T-helper 1 cell treated with Interleukin-12 subunit alpha and Interleukin-12 subunit beta and Interleukin-4 antibody, amounts not matched to agents 30 μg/mL and 1 μg/mL, for 36 hours (primary cell): Measurements from ENCODE around the gene ASPSCR1.

ENCODE experiments used
- H3K27ac Mint-ChIP-seq: one replicate; pipeline ENCODE4 v1.8.0; 2021; ENCODE audit warnings: mild to moderate bottlenecking, mixed read lengths
- H3K27me3 Mint-ChIP-seq: one replicate; pipeline ENCODE4 v1.8.0; 2021; ENCODE audit warnings: low read depth, mixed read lengths
- H3K36me3 Mint-ChIP-seq: one replicate; pipeline ENCODE4 v1.8.0; 2021; ENCODE audit warnings: low read depth, mixed read lengths
- H3K4me1 Mint-ChIP-seq: one replicate; pipeline ENCODE4 v1.8.0; 2021; ENCODE audit warnings: low read depth, mixed read lengths
- H3K4me3 Mint-ChIP-seq: one replicate; pipeline ENCODE4 v1.8.0; 2021; ENCODE audit warnings: mild to moderate bottlenecking, moderate library complexity, mixed read lengths
- H3K9me3 Mint-ChIP-seq: one replicate; pipeline ENCODE4 v1.8.0; 2021; ENCODE audit warnings: mixed read lengths

Gene ASPSCR1, protein sequence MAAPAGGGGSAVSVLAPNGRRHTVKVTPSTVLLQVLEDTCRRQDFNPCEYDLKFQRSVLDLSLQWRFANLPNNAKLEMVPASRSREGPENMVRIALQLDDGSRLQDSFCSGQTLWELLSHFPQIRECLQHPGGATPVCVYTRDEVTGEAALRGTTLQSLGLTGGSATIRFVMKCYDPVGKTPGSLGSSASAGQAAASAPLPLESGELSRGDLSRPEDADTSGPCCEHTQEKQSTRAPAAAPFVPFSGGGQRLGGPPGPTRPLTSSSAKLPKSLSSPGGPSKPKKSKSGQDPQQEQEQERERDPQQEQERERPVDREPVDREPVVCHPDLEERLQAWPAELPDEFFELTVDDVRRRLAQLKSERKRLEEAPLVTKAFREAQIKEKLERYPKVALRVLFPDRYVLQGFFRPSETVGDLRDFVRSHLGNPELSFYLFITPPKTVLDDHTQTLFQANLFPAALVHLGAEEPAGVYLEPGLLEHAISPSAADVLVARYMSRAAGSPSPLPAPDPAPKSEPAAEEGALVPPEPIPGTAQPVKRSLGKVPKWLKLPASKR

DNA sequence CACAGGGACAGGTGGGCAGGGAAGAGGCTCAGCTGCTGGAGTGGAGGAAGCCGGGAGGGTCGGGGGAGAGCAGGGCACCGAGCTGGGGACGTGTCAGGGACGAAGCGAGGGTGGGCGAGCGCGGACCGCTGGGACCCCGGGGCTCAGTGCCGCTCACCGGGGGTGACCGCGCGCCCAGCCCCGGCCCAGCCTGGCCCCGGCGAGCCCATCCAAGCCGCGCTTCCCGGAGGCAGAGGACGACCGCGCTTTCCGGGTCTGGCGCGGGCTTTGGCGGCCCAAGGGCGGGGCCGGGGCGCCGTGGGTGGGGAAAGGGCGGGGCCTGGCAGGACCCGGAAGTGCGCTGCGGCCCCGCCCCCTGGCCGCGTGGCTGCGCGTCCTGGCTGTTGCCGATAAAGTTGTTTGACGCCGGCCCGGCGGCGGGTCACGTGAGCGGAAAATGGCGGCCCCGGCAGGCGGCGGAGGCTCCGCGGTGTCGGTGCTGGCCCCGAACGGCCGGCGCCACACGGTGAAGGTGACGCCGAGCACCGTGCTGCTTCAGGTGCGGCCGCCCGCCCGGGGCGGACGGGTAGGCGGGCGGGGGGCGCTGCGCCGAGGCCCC lies at the start of gene ASPSCR1:
Gene ASPSCR1, plus strand, starts transcription at position 419 of the 598 bp plus-strand sequence. Its CDS starts 18 bp downstream, at position 437.
- peaks cover 3% of the 10 kb centered on the region for H3K27me3 Mint-ChIP-seq
- H3K27ac Mint-ChIP-seq = peak within 1 kb of the TSS; percentile 98

DNA sequence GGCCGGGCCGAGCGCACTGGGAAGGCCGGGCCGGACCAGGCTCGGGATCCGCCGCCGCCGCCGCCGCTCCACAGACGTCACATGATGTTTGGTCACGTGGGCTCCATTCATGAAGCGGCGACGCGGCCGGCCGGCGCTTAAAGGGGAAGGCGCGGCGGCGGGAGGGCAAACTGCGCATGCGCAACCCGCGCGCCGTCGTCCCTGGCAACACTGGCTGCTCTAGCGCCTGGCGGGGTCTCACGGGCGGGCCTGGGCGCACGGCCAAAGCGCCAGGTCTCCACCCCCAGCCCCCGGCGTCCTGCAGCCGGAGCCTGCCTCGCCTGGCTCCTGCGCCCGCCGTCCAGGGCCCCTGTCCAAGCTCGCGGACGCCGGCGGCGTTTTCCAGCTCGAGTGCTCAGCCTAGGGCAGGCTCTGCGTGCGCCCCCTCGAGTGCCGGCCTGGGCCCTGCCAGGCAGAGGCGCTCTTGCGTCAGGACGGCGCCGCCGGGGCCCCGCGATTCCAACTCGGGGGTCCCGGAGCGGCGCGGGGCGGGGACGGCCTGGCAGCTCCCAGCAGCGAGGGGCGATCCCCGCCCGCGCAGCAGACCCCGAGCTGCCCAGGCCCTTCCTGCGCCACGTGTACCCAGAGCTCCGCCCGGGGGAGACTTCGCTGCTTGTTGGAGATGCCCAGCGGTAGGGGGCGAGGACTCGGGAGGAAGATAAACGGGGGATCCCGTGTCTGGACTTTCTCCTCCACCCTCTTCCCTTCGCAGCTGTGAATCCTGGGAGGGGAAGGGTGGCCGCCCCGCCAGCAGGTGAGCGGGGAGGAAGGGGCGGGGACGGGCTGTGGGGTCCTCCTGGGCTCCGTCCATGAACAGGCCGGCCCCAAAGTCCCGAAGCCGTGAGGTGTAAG lies 49.5 kb upstream of the ASPSCR1 start, which contains the start of gene MAFG:
Gene MAFG, minus strand, starts transcription at position 83 of the 891 bp plus-strand sequence. CDS start 4,550 bp downstream, outside the sequence.
- Mint-ChIP-seq H3K4me1 (peaks cover 19% of the 10 kb centered on the region), H3K9me3 (no peaks in the 10 kb centered on the region), H3K4me3 (peak within 1 kb of the TSS; percentile 91), H3K27ac (peak within 1 kb of the TSS; percentile 90), H3K27me3 (no peaks in the 10 kb centered on the region), H3K36me3 (no peaks in the 10 kb centered on the region)

More for the DNA sequence above, at the start of gene ASPSCR1:
- Mint-ChIP-seq H3K4me3 (peak within 1 kb of the TSS; percentile 99), H3K9me3 (peaks cover 3% of the 10 kb centered on the region), H3K4me1 (peaks cover 26% of the 10 kb centered on the region), H3K36me3 (peaks cover 4% of the 10 kb centered on the region)

DNA sequence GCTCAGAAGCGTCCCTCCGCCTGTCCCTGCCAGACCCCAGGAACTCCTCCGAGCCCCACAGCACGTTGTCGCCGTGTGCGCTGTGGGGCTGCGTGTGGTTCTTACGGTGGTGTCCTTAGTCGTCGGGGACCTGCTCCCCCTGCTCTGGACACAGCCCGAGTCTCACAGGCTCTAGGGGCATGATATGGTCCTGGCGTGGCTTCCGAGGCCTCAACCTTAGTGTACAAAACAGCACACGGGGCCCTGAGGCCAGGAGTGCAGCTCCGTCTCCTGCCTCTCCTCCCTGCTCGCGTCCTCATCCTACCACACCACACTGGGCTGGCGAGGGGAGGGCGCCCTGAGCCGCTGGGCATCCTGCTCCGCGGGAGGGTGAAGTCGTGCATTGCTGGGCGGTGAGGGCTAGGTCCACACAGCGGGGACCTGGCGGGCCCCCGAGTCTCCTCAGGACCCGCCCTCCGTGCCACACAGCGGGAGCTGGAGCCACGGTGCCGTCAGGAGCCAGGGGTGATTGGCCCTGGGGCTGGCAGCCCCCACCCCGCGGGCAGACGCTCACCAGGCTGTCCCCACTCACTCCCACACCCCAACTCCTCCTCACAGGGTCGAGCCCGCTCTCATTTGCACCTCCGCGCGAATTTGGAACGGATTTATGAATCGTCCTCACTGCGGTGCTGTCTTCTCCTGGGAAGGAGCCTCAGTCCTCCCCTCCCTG lies 48.7 kb upstream of the ASPSCR1 start:
- H3K27ac Mint-ChIP-seq = no peak overlapping the region
- H3K9me3 Mint-ChIP-seq = no peaks in the 10 kb centered on the region

DNA sequence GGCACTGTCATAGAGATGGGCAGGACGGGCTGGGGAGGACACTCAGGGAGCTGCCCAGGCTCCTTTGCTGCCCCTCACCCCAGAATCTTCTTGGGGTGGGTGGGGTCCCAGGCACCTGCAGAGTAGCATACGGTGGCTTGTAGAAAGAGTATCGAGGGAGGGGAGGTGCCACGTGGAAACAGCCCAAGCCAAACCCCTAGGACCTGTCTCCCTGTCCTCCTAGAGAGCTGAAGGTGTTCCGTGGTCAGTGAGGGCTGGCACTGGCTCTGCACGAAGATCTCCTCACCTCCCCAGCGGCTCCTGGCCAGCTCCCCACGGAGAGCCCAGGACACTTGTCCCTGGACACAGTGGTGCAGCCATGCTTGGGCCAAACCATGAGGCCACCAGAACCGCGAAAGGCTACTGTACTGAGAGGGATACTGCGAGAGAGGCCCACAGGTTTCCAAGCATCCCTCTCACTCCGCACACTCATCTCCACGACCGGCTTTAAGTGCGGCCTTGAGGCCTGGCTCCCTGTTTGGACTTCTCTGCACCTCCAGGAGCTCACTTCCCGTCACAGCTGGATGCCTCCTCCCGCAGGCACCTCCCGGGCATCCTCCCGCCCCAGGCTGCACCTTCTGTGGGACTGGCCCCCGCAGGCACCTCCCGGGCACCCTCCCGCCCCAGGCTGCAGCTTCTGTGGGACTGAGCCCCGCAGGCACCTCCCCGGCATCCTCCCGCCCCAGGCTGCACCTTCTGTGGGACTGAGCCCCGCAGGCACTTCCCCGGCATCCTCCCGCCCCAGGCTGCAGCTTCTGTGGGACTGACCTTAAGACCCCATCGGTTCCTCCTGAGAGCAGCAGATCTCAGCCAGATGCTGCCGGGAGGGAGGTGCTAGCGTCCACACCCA lies 47.9 kb upstream of the ASPSCR1 start:
- no peaks in the 10 kb centered on the region for H3K27me3 Mint-ChIP-seq
- no peak overlapping the region for H3K27ac Mint-ChIP-seq
- H3K4me3 Mint-ChIP-seq = peak overlapping the region; percentile 62
- H3K9me3 Mint-ChIP-seq = no peaks in the 10 kb centered on the region
- H3K36me3 Mint-ChIP-seq = peaks cover 4% of the 10 kb centered on the region
- H3K4me1 Mint-ChIP-seq = peaks cover 13% of the 10 kb centered on the region

More for the DNA sequence above, 48.7 kb upstream of the ASPSCR1 start:
- no peaks in the 10 kb centered on the region for H3K27me3 Mint-ChIP-seq
- peaks cover 19% of the 10 kb centered on the region for H3K4me1 Mint-ChIP-seq
- H3K4me3 Mint-ChIP-seq = peak overlapping the region; percentile 62
- H3K36me3 Mint-ChIP-seq = no peaks in the 10 kb centered on the region

DNA sequence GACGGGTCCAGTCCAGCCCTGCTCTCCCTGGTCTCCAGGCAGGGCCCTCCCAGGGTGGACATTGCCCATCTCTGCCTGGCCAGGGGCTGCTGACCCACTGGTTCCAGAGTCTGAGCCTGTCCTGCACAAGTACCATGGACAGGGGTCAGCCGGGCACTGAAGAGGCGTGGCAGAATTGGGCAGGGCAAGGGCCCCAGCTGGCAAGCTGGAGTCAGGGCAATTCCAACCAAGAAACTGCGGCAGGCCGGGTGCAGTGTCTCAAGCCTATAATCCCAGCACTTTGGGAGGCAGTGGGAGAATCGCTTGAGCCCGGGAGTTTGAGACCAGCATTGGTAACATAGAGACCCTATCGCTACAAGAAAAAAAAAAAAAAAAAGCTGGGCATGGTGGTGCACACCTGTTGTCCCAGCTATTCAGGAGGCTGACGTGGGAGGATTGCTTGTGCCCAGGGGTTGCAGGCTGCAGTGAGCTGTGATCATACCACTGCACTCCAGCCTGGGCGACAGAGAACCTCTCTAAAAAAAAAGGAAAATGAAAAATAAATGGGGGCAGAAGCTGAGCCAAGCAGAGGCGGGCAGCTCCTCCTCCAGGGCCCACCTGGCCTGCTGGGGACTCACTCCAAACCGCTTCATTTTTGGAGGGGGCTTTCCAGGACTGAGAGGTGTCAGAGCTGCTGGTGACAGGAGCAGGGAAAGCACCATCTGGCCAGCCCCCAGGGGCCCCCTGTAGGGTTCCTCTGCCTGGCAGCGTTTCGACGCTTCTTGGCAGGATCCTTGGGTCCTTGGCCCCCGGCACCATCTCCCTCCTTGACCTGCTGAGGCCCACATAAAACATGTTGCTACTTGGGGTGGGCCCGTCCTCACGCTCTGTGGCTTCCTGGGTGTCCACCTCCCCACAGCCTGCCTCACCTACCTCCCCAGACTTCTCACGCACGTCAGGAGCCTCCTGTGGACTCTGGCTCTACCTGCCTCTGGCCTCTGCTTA lies 47.0 kb upstream of the ASPSCR1 start:
- Mint-ChIP-seq H3K36me3 (peaks cover 4% of the 10 kb centered on the region), H3K27me3 (no peaks in the 10 kb centered on the region), H3K27ac (no peak overlapping the region), H3K4me3 (no peak overlapping the region), H3K9me3 (no peaks in the 10 kb centered on the region), H3K4me1 (peaks cover 10% of the 10 kb centered on the region)

DNA sequence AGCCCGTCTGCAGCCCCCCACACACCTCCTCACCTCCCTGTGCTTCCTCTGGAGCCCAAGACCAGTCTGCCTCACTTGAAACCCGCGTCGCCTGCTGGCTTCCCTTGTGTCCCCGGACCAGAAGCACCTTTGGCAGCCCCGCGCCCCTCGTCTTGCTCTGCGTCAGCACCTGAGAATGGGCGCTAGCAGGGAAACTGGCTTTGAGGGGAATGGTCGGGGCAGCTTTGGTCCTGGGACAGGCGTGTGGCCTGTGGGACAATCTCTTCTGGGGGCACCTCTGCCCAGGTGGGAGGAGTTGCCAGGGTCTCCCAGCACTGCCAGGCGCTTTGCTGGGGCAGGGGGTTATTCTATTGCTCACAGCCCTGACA lies 46.3 kb upstream of the ASPSCR1 start:
- Mint-ChIP-seq H3K9me3 (no peaks in the 10 kb centered on the region), H3K4me1 (peaks cover 11% of the 10 kb centered on the region), H3K27ac (peak overlapping the region; percentile 22), H3K36me3 (peaks cover 4% of the 10 kb centered on the region), H3K4me3 (peak overlapping the region; percentile 5), H3K27me3 (no peaks in the 10 kb centered on the region)

DNA sequence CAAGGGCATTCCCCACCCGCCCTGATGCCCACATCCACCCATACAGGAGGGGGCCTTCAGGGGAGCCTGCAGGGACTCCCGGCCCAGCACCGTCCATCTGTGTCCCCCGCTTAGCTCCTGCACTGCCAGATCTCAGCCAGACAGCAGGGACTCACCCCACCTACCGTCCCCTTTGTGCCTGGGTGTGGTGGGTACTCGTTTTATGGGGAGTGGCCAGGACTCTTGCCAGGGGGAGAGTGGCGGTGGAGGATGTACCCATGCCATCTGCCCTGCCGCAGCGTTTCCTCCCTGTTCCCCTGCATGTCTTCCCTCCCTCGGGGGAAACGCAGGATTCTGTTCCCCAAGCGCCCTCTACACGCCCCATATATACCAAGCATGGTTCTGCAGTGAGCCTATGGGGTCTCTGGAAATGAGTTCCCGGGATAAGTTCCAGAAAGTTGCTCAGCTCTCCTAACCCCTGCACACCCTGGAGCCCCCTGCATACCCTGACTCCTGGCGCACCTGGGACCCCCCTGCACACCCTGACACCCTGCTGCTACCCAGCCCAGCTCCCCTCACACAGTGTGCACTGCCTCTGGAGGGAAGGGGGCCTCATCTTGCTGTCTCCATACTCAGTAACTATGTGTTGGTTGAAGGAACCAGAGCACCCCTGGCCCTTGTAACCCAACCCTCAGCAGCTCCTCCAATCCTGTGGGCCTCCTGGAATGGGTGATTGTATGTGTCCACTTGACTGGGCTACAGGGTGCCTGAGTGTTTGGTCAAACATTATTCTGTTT lies 45.7 kb upstream of the ASPSCR1 start:
- H3K9me3 Mint-ChIP-seq = no peaks in the 10 kb centered on the region
- H3K27ac Mint-ChIP-seq = no peak overlapping the region
- no peak overlapping the region for H3K4me3 Mint-ChIP-seq
- H3K27me3 Mint-ChIP-seq = no peaks in the 10 kb centered on the region
- peaks cover 4% of the 10 kb centered on the region for H3K36me3 Mint-ChIP-seq
- H3K4me1 Mint-ChIP-seq = peaks cover 7% of the 10 kb centered on the region

DNA sequence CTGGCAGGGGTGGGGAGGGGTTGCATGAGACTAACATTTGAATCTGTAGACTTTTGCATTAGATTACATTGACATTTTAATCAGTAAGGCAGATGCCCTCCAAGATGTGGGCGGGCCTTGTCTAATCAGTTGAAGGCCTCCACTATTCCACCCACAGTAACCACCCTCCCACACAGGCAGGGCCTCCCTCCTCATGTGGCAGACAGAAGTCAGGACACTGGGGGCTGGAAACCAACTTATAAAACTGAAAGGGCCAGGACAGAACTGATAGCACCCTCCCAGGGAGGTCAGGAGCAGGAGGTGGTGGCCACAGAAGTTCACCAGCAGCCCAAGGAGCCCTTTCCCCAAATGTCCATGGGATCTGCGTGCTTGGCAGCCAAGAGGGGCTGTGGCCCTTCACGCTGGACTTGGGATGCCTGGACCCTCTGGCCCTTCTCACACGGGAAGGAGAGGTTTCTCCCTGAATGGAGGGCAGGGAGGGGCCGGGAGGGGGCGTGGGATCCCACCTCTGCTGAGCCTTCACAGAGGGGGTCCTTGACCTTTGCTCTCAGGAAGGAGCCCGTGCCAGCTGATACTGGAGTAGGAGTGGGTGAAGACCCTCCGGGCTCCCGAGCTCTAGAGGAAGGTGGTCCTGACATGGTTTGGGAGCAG lies 45.0 kb upstream of the ASPSCR1 start:
- peaks cover 7% of the 10 kb centered on the region for H3K4me1 Mint-ChIP-seq
- peaks cover 4% of the 10 kb centered on the region for H3K36me3 Mint-ChIP-seq
- no peaks in the 10 kb centered on the region for H3K27me3 Mint-ChIP-seq
- H3K27ac Mint-ChIP-seq = no peak overlapping the region
- no peak overlapping the region for H3K4me3 Mint-ChIP-seq
- H3K9me3 Mint-ChIP-seq = no peaks in the 10 kb centered on the region

DNA sequence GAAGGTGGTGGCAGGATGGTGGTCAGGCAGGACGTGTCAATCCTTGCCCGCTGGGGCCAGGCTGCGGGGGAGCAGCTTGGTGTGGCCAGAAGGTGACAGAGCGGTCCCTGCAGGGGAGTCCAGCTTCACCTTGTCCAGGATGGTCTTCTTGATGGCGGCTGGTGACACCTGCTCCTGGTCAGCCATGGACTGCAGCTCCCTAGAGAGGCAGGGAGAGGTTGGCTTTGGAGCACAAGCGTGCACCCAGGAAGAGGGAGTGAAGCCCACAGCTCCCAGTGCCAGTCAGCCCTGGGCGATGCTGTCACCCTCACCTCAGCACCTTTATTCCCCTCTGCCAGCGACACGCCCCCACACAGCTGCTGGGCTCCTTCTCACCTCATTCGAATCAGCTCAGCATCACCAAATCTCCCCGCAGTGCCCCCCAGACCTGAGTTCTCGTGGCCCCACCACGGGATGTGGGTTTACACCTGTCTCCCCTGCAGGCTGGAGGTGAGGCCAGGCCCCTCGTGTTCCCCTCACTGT lies 44.2 kb upstream of the ASPSCR1 start:
- H3K4me3 Mint-ChIP-seq = no peak overlapping the region
- no peak overlapping the region for H3K27ac Mint-ChIP-seq
- no peaks in the 10 kb centered on the region for H3K27me3 Mint-ChIP-seq
- H3K4me1 Mint-ChIP-seq = peaks cover 12% of the 10 kb centered on the region
- no peaks in the 10 kb centered on the region for H3K9me3 Mint-ChIP-seq
- H3K36me3 Mint-ChIP-seq = peaks cover 4% of the 10 kb centered on the region

DNA sequence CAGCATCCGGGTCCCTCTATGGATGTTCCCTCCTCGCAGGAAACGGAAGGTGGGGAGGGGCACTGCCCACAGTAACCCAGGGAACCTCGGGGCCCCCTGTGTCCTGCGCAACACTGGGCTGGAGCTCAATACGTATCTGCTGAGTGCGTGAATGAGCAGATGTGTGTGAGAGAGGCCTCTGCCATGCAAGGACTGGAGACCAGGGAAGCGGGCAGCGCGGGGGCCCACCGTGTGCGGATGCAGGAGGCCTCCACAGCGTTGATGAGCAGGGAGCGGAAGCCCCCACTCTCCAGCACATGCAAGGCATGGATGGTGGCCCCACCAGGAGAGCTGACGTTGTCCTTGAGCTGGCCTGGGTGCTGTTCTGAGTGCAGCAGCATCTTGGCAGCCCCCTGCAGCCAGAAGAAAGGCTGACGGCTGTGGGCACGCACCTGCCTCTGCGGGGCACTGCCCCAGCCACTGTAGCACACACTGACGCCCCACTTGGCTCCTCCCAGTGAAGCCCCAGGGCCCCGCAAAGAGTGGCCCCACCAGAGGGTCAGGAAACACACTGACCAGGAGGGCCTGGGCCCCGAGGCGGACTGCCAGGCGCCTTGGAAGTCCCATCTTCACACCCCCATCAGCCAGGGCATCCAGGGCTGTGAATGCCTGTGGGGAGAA lies 43.2 kb upstream of the ASPSCR1 start:
- Mint-ChIP-seq H3K27me3 (no peaks in the 10 kb centered on the region), H3K36me3 (peaks cover 4% of the 10 kb centered on the region), H3K9me3 (no peaks in the 10 kb centered on the region), H3K4me3 (peak overlapping the region; percentile 31), H3K27ac (no peak overlapping the region), H3K4me1 (peaks cover 13% of the 10 kb centered on the region)
